NT2/D1 (cell line): ENCODE results near the gene ROPN1L.

Source experiments
- YY1 ChIP-seq: IDR thresholded peaks from 2 replicates; pipeline ENCODE4 v1.6.1; 2011; ENCODE audit not compliant: insufficient read length, insufficient read depth
- ZNF274 ChIP-seq: IDR thresholded peaks from 2 replicates; pipeline ENCODE4 v1.6.1; 2011; ENCODE audit warnings: mild to moderate bottlenecking, low read depth, low read length

DNA sequence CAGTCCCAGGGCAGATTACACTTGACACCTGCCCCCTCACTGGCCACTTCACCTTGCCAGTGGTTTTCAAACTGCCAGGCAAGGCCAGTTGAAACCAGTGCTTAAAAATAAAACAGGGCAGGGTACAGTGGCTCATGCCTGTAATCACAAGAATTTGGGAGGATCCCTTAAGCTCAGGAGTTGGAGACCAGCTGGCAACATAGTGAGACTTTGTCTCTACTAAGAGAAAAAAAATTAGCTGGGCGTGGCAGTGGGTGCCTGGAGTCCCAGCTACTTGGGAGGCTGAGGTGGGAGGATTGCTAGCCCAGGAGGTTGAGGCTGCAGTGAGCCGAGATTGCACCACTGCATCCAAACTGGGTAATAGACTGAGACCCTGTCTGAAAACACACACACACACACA is 58.1 kb downstream of the ROPN1L start:
- TF ChIP-seq ZNF274: no peak
- no peak for TF ChIP-seq YY1
